ENCODE results near the gene RAB40C.

RAB40C gene

GRCh38 chr16:672851-673250, 83.0 kb downstream of the RAB40C start:
- Histone ChIP-seq H3K9me2 (replicated peaks; ENCODE audit: low read depth, low read length) (no peaks in the 10 kb centered on the region), H3F3A (ENCODE audit: low read depth) (no peaks in the 10 kb centered on the region), H3K79me2 (ENCODE audit: insufficient read depth, low read length) (peaks cover 17% of the 10 kb centered on the region; the same call in 1 of the 2 replicates), H3K4me1 (ENCODE audit: insufficient read depth, low read length, poor library complexity, severe bottlenecking) (no peaks in the 10 kb centered on the region), H3K4me2 (ENCODE audit: low read depth, low read length, poor library complexity, severe bottlenecking) (no peak overlapping the region), H3K9ac (ENCODE audit: low read depth, low read length, poor library complexity, severe bottlenecking) (no peak overlapping the region), H3K9me3 (ENCODE audit: insufficient read depth, low read depth, low read length) (no peaks in the 10 kb centered on the region), H2AFZ (ENCODE audit: low read length) (no peak overlapping the region), H3K4me3 (ENCODE audit: low read length, poor library complexity, severe bottlenecking) (no peak overlapping the region), H4K20me1 (ENCODE audit: insufficient read depth, low read length, poor library complexity, severe bottlenecking) (no peaks in the 10 kb centered on the region), H3K27me3 (ENCODE audit: insufficient read depth, low read length, poor library complexity, severe bottlenecking) (no peaks in the 10 kb centered on the region), H3K36me3 (ENCODE audit: insufficient read depth, low read length) (no peaks in the 10 kb centered on the region)
- no peak for TF ChIP-seq EZH2phosphoT487 (IDR thresholded peaks at IDR 0.05; ENCODE audit: borderline replicate concordance)
- TF ChIP-seq CTCF (conservative IDR thresholded peaks at IDR 0.05; ENCODE audit: low read length): no peak

GRCh38 chr16:673399-673991, 83.6 kb downstream of the RAB40C start:
- H3F3A ChIP-seq (ENCODE audit: low read depth): no peaks in the 10 kb centered on the region
- H3K4me2 ChIP-seq (ENCODE audit: low read depth, low read length, poor library complexity, severe bottlenecking): no peak overlapping the region
- H3K9me2 ChIP-seq (replicated peaks; ENCODE audit: low read depth, low read length): no peaks in the 10 kb centered on the region
- H3K36me3 ChIP-seq (ENCODE audit: insufficient read depth, low read length): no peaks in the 10 kb centered on the region
- H3K4me3 ChIP-seq (ENCODE audit: low read length, poor library complexity, severe bottlenecking): no peak overlapping the region
- no peaks in the 10 kb centered on the region for H3K4me1 ChIP-seq (ENCODE audit: insufficient read depth, low read length, poor library complexity, severe bottlenecking)
- no peak overlapping the region for H2AFZ ChIP-seq (ENCODE audit: low read length)
- H3K79me2 ChIP-seq (ENCODE audit: insufficient read depth, low read length): peaks cover 11% of the 10 kb centered on the region; the same call in 1 of the 2 replicates
- TF ChIP-seq CTCF (conservative IDR thresholded peaks at IDR 0.05; ENCODE audit: low read length) (no peak), EZH2phosphoT487 (IDR thresholded peaks at IDR 0.05; ENCODE audit: borderline replicate concordance) (no peak)
- H3K27me3 ChIP-seq (ENCODE audit: insufficient read depth, low read length, poor library complexity, severe bottlenecking): no peaks in the 10 kb centered on the region
- no peaks in the 10 kb centered on the region for H4K20me1 ChIP-seq (ENCODE audit: insufficient read depth, low read length, poor library complexity, severe bottlenecking)
- H3K9ac ChIP-seq (ENCODE audit: low read depth, low read length, poor library complexity, severe bottlenecking): no peak overlapping the region
- H3K9me3 ChIP-seq (ENCODE audit: insufficient read depth, low read depth, low read length): no peaks in the 10 kb centered on the region

- Histone ChIP-seq H3K9ac (ENCODE audit: low read depth, low read length, poor library complexity, severe bottlenecking) (no peak overlapping the region), H4K20me1 (ENCODE audit: insufficient read depth, low read length, poor library complexity, severe bottlenecking) (no peaks in the 10 kb centered on the region), H2AFZ (ENCODE audit: low read length) (no peak overlapping the region), H3K27me3 (ENCODE audit: insufficient read depth, low read length, poor library complexity, severe bottlenecking) (no peaks in the 10 kb centered on the region), H3K79me2 (ENCODE audit: insufficient read depth, low read length) (peaks cover 3% of the 10 kb centered on the region; the same call in 1 of the 2 replicates), H3K4me2 (ENCODE audit: low read depth, low read length, poor library complexity, severe bottlenecking) (no peak overlapping the region), H3K4me3 (ENCODE audit: low read length, poor library complexity, severe bottlenecking) (no peak overlapping the region), H3K4me1 (ENCODE audit: insufficient read depth, low read length, poor library complexity, severe bottlenecking) (peaks cover 2% of the 10 kb centered on the region), H3F3A (ENCODE audit: low read depth) (no peaks in the 10 kb centered on the region), H3K9me2 (replicated peaks; ENCODE audit: low read depth, low read length) (no peaks in the 10 kb centered on the region), H3K9me3 (ENCODE audit: insufficient read depth, low read depth, low read length) (no peaks in the 10 kb centered on the region), H3K36me3 (ENCODE audit: insufficient read depth, low read length) (no peaks in the 10 kb centered on the region)
- TF ChIP-seq CTCF (conservative IDR thresholded peaks at IDR 0.05; ENCODE audit: low read length): no peak
Observed at GRCh38 chr16:674214-674881, 84.5 kb downstream of the RAB40C start.

Measured in Loucy (cell line).